Gastroesophageal sphincter (tissue), 4 donors: ENCODE data around the gene TMOD3. TPM values are rescaled to one million over a fixed set of nuclear protein-coding genes. Genes with fewer than 3 reads are reported as not detected.

Experiments
- ATAC-seq: fragments of 150-250 bp; one replicate; pipeline ENCODE4 v1.9.1; 2016; ENCODE audit warnings: mild to moderate bottlenecking, moderate library complexity
- H3K27ac ChIP-seq, 4 donors: fragments of 200-600 bp; sonication (generic) in 3 of 4; 1 replicate in 3 of 4; 2 replicates in 1 of 4; pipeline ENCODE4 v1.5.1; 2016 to 2019
- H3K27me3 ChIP-seq: fragments of 200-600 bp; sonication (generic); one replicate; pipeline ENCODE4 v1.5.1; 2019
- H3K36me3 ChIP-seq, 2 donors: fragments of 200-600 bp; sonication (generic); one replicate each; pipeline ENCODE4 v1.5.1; 2019; ENCODE audit warnings: control low read depth in 1 of 2
- H3K4me1 ChIP-seq, 3 donors: fragments of 200-600 bp; sonication (generic); 1 replicate in 2 of 3; 2 replicates in 1 of 3; pipeline ENCODE4 v1.5.1; 2016 to 2019; ENCODE audit warnings: control low read depth in 2 of 3
- H3K4me3 ChIP-seq, 2 donors: fragments of 200-600 bp; sonication (generic); one replicate each; pipeline ENCODE4 v1.5.1; 2019; ENCODE audit warnings: mild to moderate bottlenecking in 1 of 2, moderate library complexity in 1 of 2
- H3K9me3 ChIP-seq, 3 donors: fragments of 200-600 bp; sonication (generic); one replicate each; pipeline ENCODE4 v1.5.1; 2017 to 2019; ENCODE audit warnings: control low read depth in 2 of 3
- EP300 ChIP-seq: sonication (generic); formaldehyde crosslinking; IDR thresholded peaks from one replicate; pipeline ENCODE4 v1.6.1; 2017; ENCODE audit warnings: antibody characterized with exemption, mild to moderate bottlenecking
- POLR2A ChIP-seq, 2 donors: fragments of 450-650 bp; IDR thresholded peaks; one replicate each; pipeline ENCODE4 v1.6.1; 2017; ENCODE audit warnings: antibody characterized with exemption in 2 of 2, mild to moderate bottlenecking in 2 of 2, moderate library complexity in 1 of 2
- POLR2AphosphoS5 ChIP-seq: sonication (generic); formaldehyde crosslinking; IDR thresholded peaks from one replicate; pipeline ENCODE4 v1.6.1; 2017; ENCODE audit warnings: antibody characterized with exemption
- WGBS, 2 donors: methylation state at CpG; one replicate each; pipeline ENCODE4 v1.1.5; 2018; ENCODE audit warnings: low coverage in 1 of 2; 5-methylcytosine and 5-hydroxymethylcytosine counted together
- total RNA-seq, 4 donors: library from RNA; depleted of rRNA; stranded (reverse); fragments of >200 nt; gene quantifications; one replicate each; pipeline ENCODE4 v1.1.0, GENCODE V29; 2016
- TF ChIP-seq, protein P1 (sequence below), 4 experiments: fragments of 200-600 bp in 2 of 4; fragments of 450-650 bp in 2 of 4; sonication (generic) in 1 of 4; IDR thresholded peaks; one replicate each; pipeline ENCODE4 v1.5.1; 2017 to 2019; ENCODE audit warnings: antibody characterized with exemption in 4 of 4, mild to moderate bottlenecking in 2 of 4, moderate library complexity in 2 of 4

Gene TMOD3
- total RNA-seq, 4 donors from 2014 or later: 15.9 to 38.8 (median 21.4) TPM

DNA sequence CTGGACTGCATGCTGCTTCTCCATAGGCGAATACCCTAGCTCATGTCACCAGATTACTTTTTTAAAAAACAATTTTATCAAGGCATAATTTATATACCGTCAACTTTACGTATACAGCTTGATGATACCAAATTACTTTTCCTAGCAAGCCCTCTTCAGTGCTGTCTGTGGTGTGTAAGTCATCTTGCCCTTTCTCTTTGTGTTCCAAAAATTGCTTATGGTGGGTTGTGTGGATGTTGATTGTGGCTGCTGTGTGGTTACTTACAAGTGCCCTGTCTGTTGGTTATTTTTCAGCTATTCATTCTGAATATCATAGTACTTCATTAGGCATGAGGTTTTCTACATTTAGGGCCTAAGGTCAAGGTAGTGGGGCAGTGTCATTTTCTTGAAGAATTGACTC lies 12.8 kb downstream of the TMOD3 start:
- no peak overlapping the region for H3K27ac ChIP-seq
- no peak overlapping the region for H3K4me3 ChIP-seq
- H3K4me1 ChIP-seq: peaks cover 13 to 86% (median 14%) of the 10 kb centered on the region in 3 donors
- no peak for ATAC-seq
- H3K9me3 ChIP-seq: no peaks in the 10 kb centered on the region
- H3K36me3 ChIP-seq: no peaks in the 10 kb centered on the region
- no peaks in the 10 kb centered on the region for H3K27me3 ChIP-seq
- TF ChIP-seq POLR2AphosphoS5: no peak
- no peak for TF ChIP-seq POLR2A (IDR thresholded peaks at IDR 0.05)
- no peak for TF ChIP-seq EP300
- TF ChIP-seq, protein P1, sequence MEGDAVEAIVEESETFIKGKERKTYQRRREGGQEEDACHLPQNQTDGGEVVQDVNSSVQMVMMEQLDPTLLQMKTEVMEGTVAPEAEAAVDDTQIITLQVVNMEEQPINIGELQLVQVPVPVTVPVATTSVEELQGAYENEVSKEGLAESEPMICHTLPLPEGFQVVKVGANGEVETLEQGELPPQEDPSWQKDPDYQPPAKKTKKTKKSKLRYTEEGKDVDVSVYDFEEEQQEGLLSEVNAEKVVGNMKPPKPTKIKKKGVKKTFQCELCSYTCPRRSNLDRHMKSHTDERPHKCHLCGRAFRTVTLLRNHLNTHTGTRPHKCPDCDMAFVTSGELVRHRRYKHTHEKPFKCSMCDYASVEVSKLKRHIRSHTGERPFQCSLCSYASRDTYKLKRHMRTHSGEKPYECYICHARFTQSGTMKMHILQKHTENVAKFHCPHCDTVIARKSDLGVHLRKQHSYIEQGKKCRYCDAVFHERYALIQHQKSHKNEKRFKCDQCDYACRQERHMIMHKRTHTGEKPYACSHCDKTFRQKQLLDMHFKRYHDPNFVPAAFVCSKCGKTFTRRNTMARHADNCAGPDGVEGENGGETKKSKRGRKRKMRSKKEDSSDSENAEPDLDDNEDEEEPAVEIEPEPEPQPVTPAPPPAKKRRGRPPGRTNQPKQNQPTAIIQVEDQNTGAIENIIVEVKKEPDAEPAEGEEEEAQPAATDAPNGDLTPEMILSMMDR (IDR thresholded peaks at IDR 0.05): no peak
- 88 to 97% methylated on average over 3 of the region's 3 CpGs for WGBS, 2 donors

DNA sequence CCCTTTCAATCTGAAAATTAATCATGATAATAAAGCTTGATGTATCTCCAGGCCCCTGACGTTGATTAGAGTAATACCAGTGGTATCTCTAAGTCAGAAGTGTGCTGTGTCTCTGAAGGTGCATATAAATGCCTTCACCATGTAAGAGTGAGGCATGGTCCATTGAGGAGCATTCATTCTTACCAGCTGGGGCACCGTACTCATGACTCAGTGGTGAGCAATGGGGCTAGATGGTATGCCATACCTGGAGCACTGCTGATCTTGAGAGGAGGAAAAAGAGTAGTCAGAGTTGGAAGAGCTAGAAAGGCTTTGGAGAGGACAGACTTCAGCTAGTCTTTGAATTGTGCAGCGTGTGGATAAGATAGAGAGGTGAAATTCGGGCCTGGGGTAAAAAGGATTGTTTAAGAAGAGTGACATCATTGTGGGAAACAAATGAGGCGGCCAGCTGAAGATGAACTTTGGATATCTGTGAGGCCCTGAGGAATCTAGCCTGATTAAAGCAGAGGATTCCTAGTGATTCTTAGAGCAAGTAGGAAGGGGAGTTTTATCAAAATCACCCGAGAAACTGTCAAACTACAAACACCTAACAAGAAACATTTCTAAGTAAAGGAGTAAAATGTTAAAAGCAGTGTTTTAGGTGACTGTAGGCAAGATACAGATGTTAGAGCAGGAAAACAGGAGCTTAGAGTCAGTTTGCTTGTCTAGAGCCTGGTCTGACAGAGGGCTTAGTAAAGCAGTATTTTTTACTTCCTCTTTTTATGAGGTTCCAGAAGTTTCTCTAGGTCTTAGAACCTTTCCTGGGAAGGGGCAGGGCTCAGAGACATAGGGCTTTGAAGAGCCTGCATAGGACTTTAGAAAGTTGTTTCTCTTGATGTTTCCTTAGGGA lies 13.6 kb downstream of the TMOD3 start:
- no peaks in the 10 kb centered on the region for H3K36me3 ChIP-seq
- no peaks in the 10 kb centered on the region for H3K9me3 ChIP-seq
- ATAC-seq: no peak
- TF ChIP-seq, protein P1 (IDR thresholded peaks at IDR 0.05): no peak
- peaks cover 5 to 84% (median 11%) of the 10 kb centered on the region in 3 donors for H3K4me1 ChIP-seq
- H3K27ac ChIP-seq: peak overlapping the region in 1 of 4 donors; percentile 7
- WGBS, 2 donors: 36 to 60% methylated on average over 3 to 6 of the region's 6 CpGs
- no peak overlapping the region for H3K4me3 ChIP-seq
- no peaks in the 10 kb centered on the region for H3K27me3 ChIP-seq

DNA sequence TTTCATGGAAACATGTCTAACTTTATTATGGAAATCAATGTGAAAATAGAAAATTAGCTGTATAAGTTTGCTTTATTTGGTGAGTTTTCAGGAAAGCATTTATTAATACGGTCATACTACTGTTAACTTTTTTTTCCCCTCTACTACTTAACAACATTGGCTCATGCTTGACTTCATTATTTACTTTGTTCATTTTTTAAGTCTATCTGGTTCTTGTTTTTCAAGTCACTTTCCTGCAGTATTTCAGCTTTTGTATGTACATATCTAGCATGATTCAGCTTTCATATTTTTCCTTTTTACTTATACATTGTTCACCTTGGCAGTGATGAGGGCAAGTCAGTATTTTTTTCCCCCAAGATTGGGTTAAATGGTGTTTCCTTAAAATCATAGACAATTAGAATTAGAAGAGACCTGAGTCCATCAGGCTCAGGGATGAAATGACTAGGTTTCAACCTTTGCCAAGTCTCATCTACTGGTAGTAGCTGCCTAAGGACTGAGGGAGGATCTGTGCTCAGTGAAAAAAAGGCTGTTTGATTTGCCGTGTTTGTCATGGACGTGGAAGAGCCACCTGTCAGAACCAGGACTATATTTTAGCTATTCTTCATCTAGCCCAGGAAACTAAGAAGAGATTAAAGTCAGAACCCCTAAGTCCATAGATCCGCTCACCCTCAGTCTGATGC lies 15.4 kb downstream of the TMOD3 start:
- H3K9me3 ChIP-seq: no peaks in the 10 kb centered on the region
- H3K27ac ChIP-seq: peak overlapping the region in 3 of 4 donors; percentile 6 to 60 (median 9)
- WGBS, 2 donors: 47 to 75% methylated on average over 2 to 4 of the region's 4 CpGs
- H3K4me3 ChIP-seq: no peak overlapping the region
- TF ChIP-seq, protein P1 (IDR thresholded peaks at IDR 0.05): no peak
- TF ChIP-seq EP300 (no peak), POLR2AphosphoS5 (no peak), POLR2A (IDR thresholded peaks at IDR 0.05) (no peak)
- no peaks in the 10 kb centered on the region for H3K36me3 ChIP-seq
- ATAC-seq: no peak
- peaks cover 4 to 92% (median 11%) of the 10 kb centered on the region in 3 donors for H3K4me1 ChIP-seq
- H3K27me3 ChIP-seq: no peaks in the 10 kb centered on the region

DNA sequence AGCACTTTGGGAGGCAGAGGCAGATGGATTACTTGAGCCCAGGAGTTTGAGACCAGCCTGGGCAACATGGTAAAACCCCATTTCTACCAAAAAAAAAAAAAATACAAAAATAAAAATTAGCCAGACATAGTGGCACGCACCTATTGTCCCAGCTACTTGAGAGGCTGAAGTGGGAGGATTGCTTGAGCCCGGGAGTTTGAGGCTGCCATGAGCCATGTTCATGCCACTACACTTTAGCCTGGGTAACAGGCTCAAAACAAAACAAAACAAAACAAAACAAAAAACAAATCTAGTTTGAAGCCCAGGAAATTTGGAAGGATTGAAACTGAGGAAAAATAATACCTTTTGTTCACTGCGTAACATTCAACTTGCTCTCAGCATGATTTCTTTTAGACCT lies 16.6 kb downstream of the TMOD3 start:
- peaks cover 4 to 89% (median 11%) of the 10 kb centered on the region in 3 donors for H3K4me1 ChIP-seq
- no peaks in the 10 kb centered on the region for H3K36me3 ChIP-seq
- H3K27ac ChIP-seq: peak overlapping the region in 2 of 4 donors; percentile 48 to 60
- no peak for TF ChIP-seq POLR2AphosphoS5
- TF ChIP-seq, protein P1 (IDR thresholded peaks at IDR 0.05): no peak
- TF ChIP-seq EP300: no peak
- TF ChIP-seq POLR2A (IDR thresholded peaks at IDR 0.05): no peak
- ATAC-seq: no peak
- no peaks in the 10 kb centered on the region for H3K9me3 ChIP-seq
- H3K27me3 ChIP-seq: no peaks in the 10 kb centered on the region
- no peak overlapping the region for H3K4me3 ChIP-seq
- 49 to 75% methylated on average over 3 of the region's 3 CpGs for WGBS, 2 donors
